SK-N-SH (cell line): ENCODE data around the gene LYRM4. TPM values are rescaled to one million over a fixed set of nuclear protein-coding genes. Genes with fewer than 3 reads are reported as not detected.
A peak's percentile ranks its signal among the peaks of the same experiment; 100 is the strongest.

Experiments used
- CTCF ChIA-PET: fragments of 300-600, 350-600 bp; formaldehyde crosslinking; extraction: SDS; loops from one replicate; lab custom pipeline; 2021; lab: Yijun Ruan, JAX
- POLR2A ChIA-PET: fragments of 350-600 bp; sonication (Branson Sonifier 250); formaldehyde crosslinking; extraction: SDS; loops from one replicate; lab custom pipeline; 2020; ENCODE audit warnings: antibody characterized with exemption, inconsistent platforms; lab: Yijun Ruan, JAX
- DNase-seq: peaks from one replicate; pipeline ENCODE4 v3.0.0; 2012
- H2AFZ ChIP-seq: fragments of 200-600 bp; sonication (generic); 2 replicates; pipeline ENCODE4 v1.8.1; 2016; ENCODE audit warnings: antibody characterized with exemption, mild to moderate bottlenecking, low read depth
- H3F3A ChIP-seq: fragments of 200-600 bp; sonication (generic); replicated peaks from 2 replicates; pipeline ENCODE3; 2016; ENCODE audit warnings: antibody characterized with exemption, mild to moderate bottlenecking; ENCODE audit not compliant: insufficient read depth
- H3K27ac ChIP-seq, 2 experiments: fragments of 200-500 bp in 1 of 2; fragments of 200-600 bp in 1 of 2; sonication (Bioruptor generic) in 1 of 2; sonication (generic), shearing (Covaris generic) in 1 of 2; 2 replicates each; pipeline versions ENCODE4 v1.5.1 to v1.6.1; 2014 to 2016; ENCODE audit warnings: low read depth in 2 of 2, inconsistent platforms in 1 of 2, low read length in 1 of 2, mild to moderate bottlenecking in 1 of 2, mixed read lengths in 1 of 2
- H3K27me3 ChIP-seq: fragments of 200-600 bp; sonication (generic), shearing (Covaris generic); 2 replicates; pipeline ENCODE4 v1.6.1; 2016; ENCODE audit warnings: mixed run types; ENCODE audit not compliant: insufficient read depth
- H3K36me3 ChIP-seq, 2 experiments: fragments of 200-500 bp in 1 of 2; fragments of 200-600 bp in 1 of 2; sonication (Bioruptor generic) in 1 of 2; sonication (generic) in 1 of 2; replicated peaks in 1 of 2; 2 replicates each; pipeline versions ENCODE3 to v1.5.1; 2014 to 2016; ENCODE audit warnings: low read length in 1 of 2, mild to moderate bottlenecking in 1 of 2; ENCODE audit not compliant: insufficient read depth in 2 of 2, control insufficient read depth in 1 of 2
- H3K4me1 ChIP-seq, 2 experiments: fragments of 200-500 bp in 1 of 2; fragments of 200-600 bp in 1 of 2; sonication (Bioruptor generic) in 1 of 2; sonication (generic), shearing (Covaris generic) in 1 of 2; 2 replicates each; pipeline versions ENCODE4 v1.5.1 to v1.6.1; 2014 to 2016; ENCODE audit warnings: low read depth in 1 of 2, low read length in 1 of 2, mixed run types in 1 of 2; ENCODE audit not compliant: insufficient read depth in 2 of 2, control insufficient read depth in 1 of 2
- H3K4me2 ChIP-seq: fragments of 200-600 bp; sonication (generic), shearing (Covaris generic); 2 replicates; pipeline ENCODE4 v1.6.1; 2017; ENCODE audit warnings: mixed run types
- H3K4me3 ChIP-seq, 2 experiments: fragments of 200-500 bp in 1 of 2; fragments of 200-600 bp in 1 of 2; sonication (Bioruptor generic) in 1 of 2; sonication (generic), shearing (Covaris generic) in 1 of 2; 2 replicates each; pipeline versions ENCODE4 v1.5.1 to v1.8.1; 2014 to 2016; ENCODE audit warnings: low read depth in 2 of 2, inconsistent platforms in 1 of 2, low read length in 1 of 2, mild to moderate bottlenecking in 1 of 2, mixed read lengths in 1 of 2, moderate library complexity in 1 of 2
- H3K79me2 ChIP-seq: fragments of 200-600 bp; sonication (generic); 2 replicates; pipeline ENCODE4 v1.8.1; 2017; ENCODE audit warnings: mild to moderate bottlenecking; ENCODE audit not compliant: insufficient read depth
- H3K9ac ChIP-seq: fragments of 200-600 bp; sonication (generic); 2 replicates; pipeline ENCODE4 v1.6.1; 2017; ENCODE audit warnings: mixed run types
- H3K9me2 ChIP-seq: fragments of 200-600 bp; sonication (generic); 2 replicates; pipeline ENCODE4 v1.6.1; 2017; ENCODE audit warnings: mixed run types
- H3K9me3 ChIP-seq: fragments of 200-600 bp; sonication (generic); 2 replicates; pipeline ENCODE4 v1.6.1; 2017; ENCODE audit warnings: mixed run types, mild to moderate bottlenecking, moderate library complexity
- H4K20me1 ChIP-seq: fragments of 200-600 bp; sonication (generic); 2 replicates; pipeline ENCODE4 v1.6.1; 2017; ENCODE audit warnings: mild to moderate bottlenecking, mixed run types; ENCODE audit not compliant: insufficient read depth
- CHD2 ChIP-seq: fragments of 150-350 bp; IDR thresholded peaks from 2 replicates; pipeline ENCODE4 v1.6.1; 2018; ENCODE audit warnings: low read length; ENCODE audit not compliant: partially characterized antibody
- ELF1 ChIP-seq: IDR thresholded peaks from 2 replicates; pipeline ENCODE4 v1.4.0; 2012
- EZH2phosphoT487 ChIP-seq: fragments of 200-600 bp; sonication (generic); IDR thresholded peaks from 2 replicates; pipeline ENCODE4 v1.6.1; 2017; ENCODE audit warnings: low read depth, mixed run types, mild to moderate bottlenecking, antibody characterized with exemption, moderate library complexity, borderline replicate concordance
- FOXM1 ChIP-seq: IDR thresholded peaks from 2 replicates; pipeline ENCODE4 v1.4.0; 2012; ENCODE audit warnings: low read depth, mild to moderate bottlenecking
- GABPA ChIP-seq: IDR thresholded peaks from 2 replicates; pipeline ENCODE4 v1.4.0; 2012; ENCODE audit warnings: low read depth, mild to moderate bottlenecking
- GATA2 ChIP-seq: sonication (generic); formaldehyde crosslinking; IDR thresholded peaks from 2 replicates; pipeline ENCODE4 v1.5.0; 2020; ENCODE audit warnings: mild to moderate bottlenecking, missing genetic modification reagents
- JUND ChIP-seq: IDR thresholded peaks from 2 replicates; pipeline ENCODE4 v1.4.0; 2012
- MEF2A ChIP-seq: IDR thresholded peaks from 2 replicates; pipeline ENCODE4 v1.4.0; 2012; ENCODE audit warnings: low read depth, borderline replicate concordance
- MXI1 ChIP-seq: IDR thresholded peaks from 2 replicates; pipeline ENCODE4 v1.6.1; 2012; ENCODE audit warnings: mild to moderate bottlenecking, low read depth, low read length, improper control_type of control experiment
- NFIC ChIP-seq: IDR thresholded peaks from 2 replicates; pipeline ENCODE4 v1.4.0; 2012; ENCODE audit warnings: borderline replicate concordance
- RCOR1 ChIP-seq: fragments of 150-350 bp; IDR thresholded peaks from 2 replicates; pipeline ENCODE4 v1.6.1; 2017; ENCODE audit warnings: antibody characterized with exemption, low read length
- RFX5 ChIP-seq: IDR thresholded peaks from 2 replicates; pipeline ENCODE4 v1.6.1; 2012; ENCODE audit warnings: mild to moderate bottlenecking, improper control_type of control experiment, low read length
- SIN3A ChIP-seq: IDR thresholded peaks from 2 replicates; pipeline ENCODE4 v1.6.1; 2012; ENCODE audit warnings: low read depth, mild to moderate bottlenecking, low read length, moderate library complexity, borderline replicate concordance
- WGBS: methylation state at CpG from one replicate; pipeline ENCODE4 v1.1.6; 2017; ENCODE audit warnings: low lambda C conversion rate; 5-methylcytosine and 5-hydroxymethylcytosine counted together
- polyA plus RNA-seq, 3 experiments: library from polyadenylated mRNA; depleted of rRNA; stranded (reverse); fragments of >200 nt; gene quantifications; 2 replicates each; pipeline ENCODE4 v1.2.3, GENCODE V29; 2012
- TF ChIP-seq, protein P1 (sequence below): IDR thresholded peaks from 2 replicates; pipeline ENCODE4 v1.4.0; 2012; ENCODE audit warnings: low read depth
- TF ChIP-seq, protein P2 (sequence below): fragments of 150-350 bp; IDR thresholded peaks from 2 replicates; pipeline ENCODE4 v1.6.1; 2016; ENCODE audit warnings: mild to moderate bottlenecking, low read depth, low read length

Gene LYRM4
- polyA plus RNA-seq, 1 of the 3 experiments (the other 2 are of a cell fraction), result 37.2 TPM

DNA sequence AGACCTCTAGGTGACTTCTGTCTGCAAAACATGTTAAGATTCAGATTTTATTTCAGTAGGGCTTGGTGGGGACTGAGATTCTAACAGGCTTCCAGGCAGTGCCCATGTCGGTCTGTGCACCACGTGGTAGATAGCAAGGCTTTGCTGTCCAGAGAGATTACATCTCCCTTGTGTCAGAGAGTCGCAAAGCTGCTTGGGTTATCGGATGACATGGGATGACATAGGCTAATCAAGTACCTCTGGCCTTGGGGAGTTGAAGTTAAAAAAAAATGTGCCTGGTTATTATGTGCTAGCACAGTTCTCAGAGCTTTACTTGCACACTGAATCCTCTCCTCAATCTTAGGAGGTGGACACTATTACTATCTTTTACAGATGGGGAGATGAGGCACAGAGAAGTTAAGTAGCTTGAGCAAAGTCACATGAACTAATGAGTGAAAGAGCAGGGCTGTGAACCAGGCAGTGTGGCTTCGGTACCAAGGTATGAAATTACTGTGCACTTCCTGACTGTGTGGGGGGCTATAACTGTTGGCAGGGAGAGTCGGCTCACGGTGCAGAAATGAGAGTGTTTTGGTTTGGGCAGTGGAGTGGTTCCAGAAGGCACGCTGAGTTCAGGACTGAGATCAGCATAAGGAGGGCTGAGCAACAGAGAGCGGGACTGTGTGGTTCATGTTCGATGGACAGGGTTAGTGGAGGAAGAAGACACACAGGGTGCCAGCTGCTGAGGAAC is 41.6 kb upstream of the LYRM4 start:
- no peaks in the 10 kb centered on the region for H3K27me3 ChIP-seq
- H4K20me1 ChIP-seq, result peaks cover 3% of the 10 kb centered on the region; the same call in 1 of the 2 replicates
- H3K36me3 ChIP-seq, result no peaks in the 10 kb centered on the region
- H3K9me3 ChIP-seq, result no peaks in the 10 kb centered on the region
- no peak overlapping the region for H3K4me2 ChIP-seq
- CTCF ChIA-PET, result interaction anchor here (0.7 to 2.1 kb wide), 3 partner anchors 10 to 16 kb away, joined by 3 to 8 read pairs (median 3); no protein-coding TSS in a partner anchor
- DNase-seq, result peak; percentile 12
- no peak overlapping the region for H3K27ac ChIP-seq
- no peak overlapping the region for H3K9ac ChIP-seq
- POLR2A ChIA-PET, result no interaction called here
- peaks cover 0 to 4% of the 10 kb centered on the region in 2 experiments; a peak in 1 of 4 replicates for H3K4me1 ChIP-seq
- H3K9me2 ChIP-seq, result no peaks in the 10 kb centered on the region
- no peaks in the 10 kb centered on the region for H3F3A ChIP-seq
- no peak for TF ChIP-seq SIN3A
- TF ChIP-seq, protein P1, sequence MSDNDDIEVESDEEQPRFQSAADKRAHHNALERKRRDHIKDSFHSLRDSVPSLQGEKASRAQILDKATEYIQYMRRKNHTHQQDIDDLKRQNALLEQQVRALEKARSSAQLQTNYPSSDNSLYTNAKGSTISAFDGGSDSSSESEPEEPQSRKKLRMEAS, result no peak
- no peak for TF ChIP-seq NFIC
- TF ChIP-seq GATA2, result no peak
- TF ChIP-seq RCOR1, result no peak
- TF ChIP-seq ELF1, result no peak
- TF ChIP-seq MXI1, result no peak
- TF ChIP-seq, all 33 proteins: peak for 0
- Histone ChIP-seq H3K4me3 (no peak overlapping the region), H3K79me2 (peaks cover 9% of the 10 kb centered on the region), H2AFZ (no peak overlapping the region)
- WGBS, result 82% methylated on average over 10 of the region's 10 CpGs

DNA sequence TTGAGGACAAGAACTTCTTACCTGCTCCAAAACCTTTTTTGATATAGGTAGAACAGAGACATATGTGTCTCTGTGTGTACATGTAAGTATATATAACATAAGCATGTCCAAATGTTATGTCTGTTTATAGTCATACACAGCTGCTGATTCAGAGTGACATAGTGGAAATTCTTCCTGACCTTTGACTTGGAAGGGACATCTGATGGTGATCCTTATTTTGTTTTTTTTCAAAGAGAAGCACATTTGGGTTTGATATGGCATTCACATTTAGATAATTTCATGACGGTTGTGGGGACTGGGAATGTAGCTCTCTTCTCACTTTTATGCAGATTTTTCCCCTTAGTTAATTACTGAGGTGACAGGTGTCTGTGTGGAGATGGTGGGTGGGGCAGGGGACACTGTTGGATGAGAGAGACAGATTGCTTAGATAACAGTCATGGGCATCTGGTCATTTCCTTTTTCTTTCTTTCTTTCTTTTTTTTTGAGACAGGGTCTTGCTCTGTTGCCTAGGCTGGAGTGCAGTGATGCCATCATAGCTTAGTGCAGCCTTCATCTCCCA is 39.5 kb upstream of the LYRM4 start:
- Histone ChIP-seq H3K9me2 (no peaks in the 10 kb centered on the region), H3K4me2 (no peak overlapping the region), H3K9ac (no peak overlapping the region), H3K27me3 (no peaks in the 10 kb centered on the region), H3K27ac (no peak overlapping the region), H3K36me3 (no peaks in the 10 kb centered on the region), H3K4me3 (no peak overlapping the region), H3K79me2 (peaks cover 9% of the 10 kb centered on the region), H3K9me3 (no peaks in the 10 kb centered on the region), H3F3A (no peaks in the 10 kb centered on the region), H2AFZ (no peak overlapping the region), H3K4me1 (peaks cover 0 to 4% of the 10 kb centered on the region in 2 experiments; a peak in 1 of 4 replicates), H4K20me1 (peaks cover 3% of the 10 kb centered on the region; the same call in 1 of the 2 replicates)
- no peak for DNase-seq
- CTCF ChIA-PET, result no interaction called here
- 100% methylated on average over 1 of the region's 1 CpG for WGBS
- TF ChIP-seq CHD2, result no peak
- TF ChIP-seq EZH2phosphoT487, result no peak
- TF ChIP-seq, protein P2, sequence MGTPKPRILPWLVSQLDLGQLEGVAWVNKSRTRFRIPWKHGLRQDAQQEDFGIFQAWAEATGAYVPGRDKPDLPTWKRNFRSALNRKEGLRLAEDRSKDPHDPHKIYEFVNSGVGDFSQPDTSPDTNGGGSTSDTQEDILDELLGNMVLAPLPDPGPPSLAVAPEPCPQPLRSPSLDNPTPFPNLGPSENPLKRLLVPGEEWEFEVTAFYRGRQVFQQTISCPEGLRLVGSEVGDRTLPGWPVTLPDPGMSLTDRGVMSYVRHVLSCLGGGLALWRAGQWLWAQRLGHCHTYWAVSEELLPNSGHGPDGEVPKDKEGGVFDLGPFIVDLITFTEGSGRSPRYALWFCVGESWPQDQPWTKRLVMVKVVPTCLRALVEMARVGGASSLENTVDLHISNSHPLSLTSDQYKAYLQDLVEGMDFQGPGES, result no peak
- TF ChIP-seq GABPA, result no peak
- TF ChIP-seq MXI1, result no peak
- TF ChIP-seq JUND, result no peak
- no peak for TF ChIP-seq RFX5
- no peak for TF ChIP-seq MEF2A
- TF ChIP-seq ELF1, result no peak
- no peak for TF ChIP-seq FOXM1
- POLR2A ChIA-PET, result no interaction called here
